Activated CD8-positive, alpha-beta memory T cell treated with anti-CD3 and anti-CD28 coated beads, Interleukin-2, amount 50 U/mL, for 1 hour (primary cell): ENCODE results near the gene EPHA3.

Source experiments
- DNase-seq: peaks from one replicate; pipeline ENCODE4 v3.0.0-alpha.2; 2020; ENCODE audit errors: extremely low read depth

The EPHA3 gene

DNA sequence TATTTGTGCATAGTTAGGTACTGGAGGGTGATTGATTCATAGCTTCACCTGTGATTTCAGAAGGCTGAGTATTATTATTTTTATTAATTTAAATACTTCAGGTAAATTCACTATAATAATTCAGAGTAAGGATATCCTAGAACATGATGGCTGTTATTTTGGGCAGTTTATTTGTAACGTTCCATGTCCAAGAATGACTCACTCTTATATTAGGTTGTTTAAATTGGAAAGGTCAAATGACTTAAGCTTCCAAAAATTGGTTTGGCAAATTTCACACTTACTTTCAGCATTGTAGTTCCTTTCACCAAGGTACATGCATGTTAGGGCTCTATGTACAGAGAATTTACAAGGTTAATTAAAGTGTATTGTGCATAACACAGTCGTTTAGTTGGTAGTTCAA is 120.2 kb downstream of the EPHA3 start:
- no peak for DNase-seq

DNA sequence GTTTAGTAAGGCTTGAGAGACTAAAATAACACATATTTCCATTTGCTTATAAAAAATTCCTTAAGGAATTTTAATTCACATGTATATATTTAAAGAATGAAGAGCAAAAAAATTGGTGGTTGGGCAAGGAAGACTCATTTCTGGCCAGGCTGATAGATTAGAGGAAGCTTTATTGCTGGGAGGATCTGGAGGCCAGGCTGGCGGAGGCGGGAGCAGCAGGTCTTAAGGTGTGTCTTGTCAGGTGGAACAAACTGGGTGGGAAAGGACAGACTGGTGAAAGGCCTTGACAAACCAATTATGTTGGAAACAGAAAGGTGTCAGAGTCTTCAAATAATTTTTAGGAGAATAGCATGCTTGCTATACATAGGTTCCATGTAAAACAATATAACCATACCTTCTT is 124.7 kb downstream of the EPHA3 start:
- DNase-seq: no peak

DNA sequence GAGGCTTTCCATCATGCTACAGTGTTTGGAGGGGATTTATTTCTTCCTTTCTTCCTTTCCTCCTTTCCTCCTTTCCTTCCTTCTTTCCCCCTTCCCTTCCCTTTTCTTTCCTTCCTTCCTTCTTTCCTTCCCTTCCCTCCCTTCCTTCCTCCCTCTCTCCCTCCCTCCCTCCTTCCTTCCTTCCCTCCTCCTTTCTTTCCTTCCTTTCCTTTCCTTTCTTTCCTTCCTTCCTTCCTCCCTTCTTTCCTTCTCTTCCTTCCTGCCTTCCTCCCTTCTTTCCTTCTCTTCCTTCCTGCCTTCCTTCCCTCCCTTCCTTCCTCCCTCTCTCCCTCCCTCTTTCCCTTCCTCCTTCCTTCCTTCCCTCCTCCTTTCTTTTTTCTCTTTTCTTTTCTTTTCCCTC is 127.2 kb downstream of the EPHA3 start:
- no peak for DNase-seq

DNA sequence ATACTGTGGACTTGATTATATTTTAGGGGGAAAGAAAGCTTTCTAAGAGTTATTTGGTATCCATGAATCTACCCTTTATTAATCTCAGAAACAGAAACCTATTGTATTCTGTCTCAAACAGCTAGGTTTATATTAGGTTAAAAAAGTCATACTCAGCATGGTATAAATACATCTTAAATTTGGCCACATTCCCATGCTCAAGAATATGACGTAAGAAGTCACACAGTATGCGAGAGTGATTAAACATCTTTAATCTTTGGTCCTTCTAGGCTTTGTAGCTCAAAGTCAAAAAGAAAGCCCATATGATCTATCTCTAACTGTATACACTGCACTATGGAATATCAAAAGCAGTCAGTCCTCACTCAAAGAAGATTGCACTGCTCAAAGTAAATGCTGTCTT is 131.4 kb downstream of the EPHA3 start:
- DNase-seq: no peak

DNA sequence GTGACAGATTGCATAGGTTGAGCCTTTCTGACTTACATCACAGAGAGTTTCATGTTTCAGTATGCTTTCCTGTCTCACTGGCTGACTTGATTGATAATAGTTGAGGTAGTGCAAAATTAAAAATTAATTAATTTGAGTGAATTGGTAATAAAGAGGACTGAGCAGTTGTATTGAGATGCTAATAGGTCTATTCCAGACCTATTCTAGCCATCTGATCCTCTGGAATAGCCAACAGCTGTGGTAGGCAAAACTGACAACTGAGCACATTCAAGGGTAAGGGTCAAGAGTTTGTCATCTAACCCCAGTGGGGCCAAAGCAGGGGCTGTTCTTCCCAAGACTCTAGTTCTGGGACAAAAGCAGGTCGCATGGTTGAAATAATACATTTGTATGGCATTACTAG is 132.4 kb downstream of the EPHA3 start:
- no peak for DNase-seq

DNA sequence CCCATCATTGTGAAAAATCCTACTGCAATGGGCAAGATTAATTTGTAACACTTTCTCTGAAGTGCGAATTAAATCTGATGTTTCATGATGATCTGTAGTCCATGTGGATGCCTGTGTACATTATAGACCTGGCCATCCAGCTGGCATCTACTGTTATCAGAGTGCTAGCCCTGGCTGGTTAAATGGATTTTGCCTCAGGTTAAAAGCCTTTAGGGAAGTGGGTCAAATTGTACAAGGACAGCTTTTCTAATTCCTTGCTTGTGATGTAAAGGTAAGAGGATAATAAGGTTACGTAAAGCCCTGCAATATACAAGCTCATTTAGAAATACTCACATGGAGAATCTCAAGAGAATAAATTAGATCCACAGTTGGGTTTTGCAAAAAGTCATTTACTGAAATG is 138.2 kb downstream of the EPHA3 start:
- DNase-seq: no peak

DNA sequence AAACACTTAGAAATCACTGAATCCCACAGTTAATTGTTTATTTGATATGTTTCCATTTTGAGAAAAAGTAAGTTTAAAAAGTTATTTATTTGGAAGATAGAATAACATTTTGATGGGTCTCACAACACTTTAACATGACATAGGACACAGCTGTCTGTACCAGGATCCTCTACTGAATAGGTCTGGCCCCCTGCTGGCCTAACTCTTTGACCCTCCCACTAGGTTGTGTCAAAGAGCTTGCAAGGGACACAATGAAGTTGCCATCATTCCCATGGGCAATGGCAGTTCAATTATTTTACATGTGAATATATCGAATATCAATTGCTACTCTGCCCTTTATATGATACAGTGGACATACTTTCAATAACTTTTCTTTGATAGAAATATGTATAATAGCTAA is 138.9 kb downstream of the EPHA3 start:
- no peak for DNase-seq

DNA sequence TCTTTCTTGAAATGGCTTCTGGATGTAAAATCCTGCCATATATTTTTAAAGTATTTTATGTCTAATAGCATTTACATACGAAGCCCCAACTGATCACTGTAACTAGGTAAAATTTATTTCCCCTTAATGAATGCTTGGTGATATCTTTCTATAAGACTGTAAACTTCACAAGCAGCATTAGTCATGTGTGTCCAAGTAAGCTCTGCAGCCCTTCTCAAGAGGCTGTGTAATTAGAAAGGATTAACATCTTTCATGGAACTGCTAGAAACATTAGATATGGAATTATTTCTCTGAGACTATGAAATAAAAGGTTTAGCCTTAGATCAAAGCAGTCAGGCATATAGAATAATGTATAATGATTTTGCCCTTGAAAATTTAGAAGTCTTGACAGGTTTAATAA is 143.3 kb downstream of the EPHA3 start:
- DNase-seq: no peak

DNA sequence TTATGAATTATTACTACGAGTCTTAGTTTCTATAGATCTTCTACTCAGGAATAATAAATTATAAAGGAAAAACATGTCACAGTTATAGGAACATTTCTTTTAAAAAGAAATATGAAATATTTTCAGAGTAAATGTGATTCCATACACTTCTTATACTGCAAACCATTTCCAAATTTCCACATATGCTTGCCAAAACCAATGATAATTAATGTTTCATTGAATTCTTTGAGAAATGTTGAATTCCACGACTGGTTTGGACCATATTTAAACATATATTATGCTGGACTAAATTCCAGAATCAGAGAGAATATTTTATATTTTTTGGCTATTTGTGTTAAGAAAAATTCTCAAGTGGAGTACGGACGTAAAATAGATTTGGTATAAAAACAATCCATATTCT is 144.6 kb downstream of the EPHA3 start:
- no peak for DNase-seq

DNA sequence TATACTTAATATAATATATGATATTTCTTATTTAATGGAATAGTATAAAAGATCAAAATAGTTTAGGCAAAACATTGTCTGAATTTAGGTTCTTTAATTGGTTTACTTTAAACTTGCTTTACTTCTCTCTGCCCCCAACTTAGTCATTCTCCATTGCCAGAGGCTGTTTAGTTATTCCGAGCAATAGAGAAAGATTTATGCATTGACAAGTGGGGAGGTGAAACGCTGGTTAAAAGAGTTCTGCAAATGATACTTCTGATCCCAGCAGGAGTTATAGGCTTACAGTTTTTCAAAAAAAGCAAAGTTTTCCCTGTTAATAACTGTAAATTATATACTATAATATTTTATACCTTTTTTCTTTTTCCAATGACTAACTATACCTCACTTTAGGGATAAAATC is 145.4 kb downstream of the EPHA3 start:
- no peak for DNase-seq

DNA sequence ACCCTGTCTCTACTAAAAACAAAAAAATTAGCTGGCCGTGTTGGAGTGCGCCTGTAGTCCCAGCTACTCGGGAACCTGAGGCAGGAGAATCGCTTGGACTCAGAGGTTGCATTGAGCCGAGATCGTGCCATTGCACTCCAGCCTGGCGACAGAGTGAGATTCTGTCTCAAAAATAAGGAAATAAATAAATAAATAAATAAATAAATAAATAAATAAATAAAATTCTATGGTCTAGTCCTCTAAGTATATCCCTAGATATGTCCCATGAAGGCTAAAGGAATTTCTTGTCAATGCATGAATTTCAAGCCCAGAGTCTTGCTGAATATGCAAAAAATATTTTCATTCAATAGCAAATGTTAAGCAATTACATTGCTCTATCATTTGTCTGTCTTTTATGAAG is 149.0 kb downstream of the EPHA3 start:
- no peak for DNase-seq

DNA sequence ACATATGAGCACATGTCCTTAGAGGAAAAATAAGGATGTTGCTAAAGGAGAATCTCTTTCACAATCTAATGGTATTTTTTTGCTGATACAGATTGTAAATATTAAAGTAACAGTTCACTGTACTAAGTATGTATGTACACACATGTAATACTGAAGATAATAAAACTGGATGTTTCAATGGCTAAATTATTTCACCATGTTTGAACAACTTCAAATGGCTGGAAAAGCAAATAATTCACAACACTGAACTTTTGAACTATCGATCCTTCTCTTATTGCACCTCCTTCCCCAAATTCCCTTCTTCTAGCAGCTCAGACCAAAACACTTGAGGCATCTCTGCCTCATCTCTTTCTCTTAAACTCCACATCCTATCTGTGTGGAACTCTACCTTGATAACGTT is 149.5 kb downstream of the EPHA3 start:
- DNase-seq: no peak

DNA sequence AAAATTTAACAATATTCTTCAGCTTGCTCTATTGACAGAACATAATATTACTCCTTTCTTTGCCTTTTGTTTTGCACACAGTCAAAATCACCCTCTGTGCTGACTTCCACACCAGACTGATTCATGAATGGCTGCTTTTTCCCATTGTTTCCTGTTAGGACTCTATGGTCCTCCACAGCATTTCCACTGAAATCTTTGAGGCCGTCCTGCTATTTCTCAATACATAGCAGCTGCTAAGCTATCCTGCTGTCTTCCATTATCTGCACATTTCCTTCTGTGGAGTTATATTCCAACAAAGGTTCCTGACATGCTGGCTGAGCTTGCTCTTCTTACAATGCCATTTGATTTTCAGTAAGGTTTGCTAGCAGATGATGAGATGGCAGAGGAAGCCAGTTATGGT is 153.3 kb downstream of the EPHA3 start:
- DNase-seq: no peak

DNA sequence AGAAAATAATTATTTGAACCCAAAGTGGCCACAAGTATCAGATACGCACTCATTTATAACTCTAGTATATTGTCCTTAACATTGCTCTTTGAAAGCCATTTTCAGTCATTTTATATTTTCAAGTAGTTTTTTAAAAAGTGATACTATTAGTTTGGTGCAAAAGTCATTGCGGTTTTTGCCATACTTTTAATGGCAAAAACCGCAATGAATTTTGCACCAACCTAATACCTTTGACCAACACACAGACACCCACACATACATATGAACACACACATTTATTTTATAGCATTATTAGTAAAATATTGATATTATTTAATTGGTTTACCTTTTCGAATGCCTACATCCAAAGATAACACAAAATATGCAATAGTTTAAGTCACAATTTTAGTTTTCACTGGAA is 154.3 kb downstream of the EPHA3 start:
- DNase-seq: no peak

DNA sequence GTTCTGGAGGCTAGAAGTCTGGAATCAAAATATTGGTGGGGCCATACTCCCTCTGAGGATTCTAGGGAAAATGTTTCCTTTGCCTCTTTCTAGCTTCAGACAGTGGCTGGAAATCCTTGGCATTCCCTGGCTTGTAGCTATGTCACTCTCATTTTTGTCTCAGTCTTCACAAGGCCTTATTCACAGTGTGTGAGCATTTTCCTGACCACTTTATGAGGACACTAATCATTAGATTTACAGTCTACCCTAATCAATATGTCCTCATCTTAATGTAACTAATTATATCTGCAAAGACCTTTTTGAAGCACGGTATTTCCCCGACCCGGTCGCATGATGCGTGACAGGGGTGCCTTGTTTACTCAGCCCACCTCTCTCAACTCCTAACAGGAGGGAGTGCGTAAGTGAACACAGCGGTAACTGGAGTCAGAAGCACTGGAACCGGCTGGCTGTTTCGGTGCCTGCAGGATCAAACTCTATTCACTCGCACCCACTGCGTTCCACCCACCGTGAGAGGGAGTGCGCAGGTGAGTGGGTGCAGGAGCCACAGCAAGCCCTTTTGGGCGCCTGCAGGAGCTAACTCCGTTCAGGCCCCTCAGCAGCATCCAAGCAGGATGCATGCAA is 155.0 kb downstream of the EPHA3 start:
- DNase-seq: no peak

DNA sequence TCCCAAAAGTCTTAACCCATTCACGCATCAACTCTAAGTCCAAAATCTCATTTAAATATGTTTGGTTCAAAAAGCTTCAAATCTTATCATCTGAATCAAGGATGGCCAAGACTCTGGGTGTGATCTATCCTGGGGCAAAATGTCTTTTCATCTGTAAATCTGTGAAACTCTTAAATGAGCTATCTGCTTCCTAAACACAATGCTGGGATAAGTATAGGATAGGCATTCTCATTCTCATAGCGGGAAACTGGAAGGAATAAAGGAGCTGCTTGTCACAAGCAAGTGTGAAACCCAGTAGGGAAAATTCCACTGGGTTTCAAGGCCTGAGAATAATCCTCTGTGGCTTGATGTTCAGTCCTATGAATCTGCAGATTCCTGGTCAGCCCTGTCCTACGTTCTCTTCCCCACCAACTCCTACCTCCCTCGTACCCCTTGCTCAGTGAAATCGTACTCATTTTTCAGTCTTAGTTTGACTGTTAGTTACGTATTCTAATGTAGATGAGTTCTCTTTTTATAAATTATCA is 156.7 kb downstream of the EPHA3 start:
- DNase-seq: no peak

DNA sequence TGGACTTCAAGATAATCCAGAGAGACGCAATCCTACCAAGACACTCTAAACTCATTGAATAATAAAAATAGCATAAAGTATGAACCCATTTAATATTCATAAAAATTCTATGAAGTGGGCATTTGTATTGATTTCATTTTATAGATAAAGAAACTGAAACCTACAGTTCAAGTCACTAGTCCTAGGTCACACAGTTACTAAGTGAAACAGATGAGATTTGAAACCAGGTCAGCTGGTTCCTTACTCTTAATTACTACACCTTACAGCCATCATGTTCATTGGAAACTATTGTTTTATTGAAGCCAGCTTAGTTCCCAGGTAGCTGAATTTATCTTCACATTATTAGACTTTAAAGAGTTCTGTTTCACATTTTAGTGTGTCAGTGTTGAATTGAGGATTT is 158.7 kb downstream of the EPHA3 start:
- no peak for DNase-seq

DNA sequence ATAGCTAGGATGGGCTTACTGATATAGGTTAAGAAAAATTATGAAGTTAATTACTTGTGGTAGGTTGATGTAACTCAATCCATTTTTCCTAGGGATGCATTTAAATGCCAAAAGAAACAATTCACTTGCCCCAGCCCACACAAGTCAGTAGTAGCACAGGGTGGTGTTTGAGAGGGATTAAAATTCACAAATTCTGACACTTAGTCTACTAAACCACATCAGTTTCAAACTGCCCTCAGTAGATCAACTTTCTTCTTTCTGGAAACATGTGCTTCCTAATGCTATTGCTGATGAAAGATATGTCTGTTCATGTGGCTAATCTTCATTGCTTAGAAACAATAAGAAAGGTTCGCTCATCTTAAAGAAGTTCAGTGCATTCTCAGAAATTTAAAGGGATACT is 160.6 kb downstream of the EPHA3 start:
- DNase-seq: no peak

DNA sequence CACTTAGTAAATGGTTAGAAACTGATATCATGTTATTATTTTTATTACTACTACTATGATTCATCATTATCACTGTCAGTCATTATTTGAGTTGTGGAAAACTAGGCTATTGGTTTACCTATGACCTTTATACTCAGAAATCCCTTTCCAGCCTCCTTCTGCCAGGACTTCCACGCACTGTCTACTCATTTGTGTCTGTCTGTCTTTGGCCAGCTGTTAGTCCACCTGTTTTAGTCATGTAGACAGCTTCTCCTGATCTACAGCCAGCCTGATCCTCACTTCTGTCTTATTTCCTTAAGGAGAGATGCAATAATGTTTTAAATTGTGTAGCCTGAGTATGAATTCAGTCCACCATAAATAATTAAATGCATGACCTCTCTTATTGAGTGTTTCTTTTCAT is 162.8 kb downstream of the EPHA3 start:
- no peak for DNase-seq

DNA sequence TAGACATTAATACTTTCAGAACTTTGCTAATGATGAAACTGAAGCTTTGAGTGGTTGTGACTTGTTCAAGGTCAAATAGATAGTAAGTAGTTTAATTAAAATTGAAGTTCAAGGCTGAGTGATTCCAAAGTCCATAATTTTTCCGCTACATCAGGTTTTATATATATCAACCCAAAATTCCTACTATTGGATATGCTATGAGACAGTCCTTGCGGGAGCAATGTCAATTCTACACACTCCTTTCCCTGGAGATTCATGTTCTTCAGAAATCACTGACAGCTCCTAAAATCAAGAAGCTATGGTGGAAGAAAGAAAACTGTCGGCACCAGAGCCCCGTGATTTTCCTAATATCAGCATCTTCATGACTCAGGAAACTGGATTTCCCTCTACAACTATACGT is 167.6 kb downstream of the EPHA3 start:
- DNase-seq: no peak

DNA sequence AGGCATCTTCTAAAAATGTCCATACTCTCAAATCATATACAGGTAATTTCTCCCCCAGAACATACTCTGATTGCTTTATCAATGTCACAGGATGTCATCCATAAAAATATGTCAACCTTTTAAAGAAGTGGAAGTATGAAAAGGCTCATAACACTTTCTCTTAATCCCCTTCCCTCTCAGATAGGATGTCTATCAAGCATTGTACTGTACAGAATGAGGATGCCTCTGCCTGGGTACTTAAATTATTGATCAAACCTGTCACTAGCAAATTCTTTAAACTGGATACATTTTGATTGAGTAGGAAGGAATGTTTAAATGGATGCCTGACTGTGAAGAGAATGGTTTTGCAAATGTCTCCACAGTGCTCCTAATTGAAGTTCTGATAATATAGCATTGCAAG is 168.7 kb downstream of the EPHA3 start:
- DNase-seq: no peak

DNA sequence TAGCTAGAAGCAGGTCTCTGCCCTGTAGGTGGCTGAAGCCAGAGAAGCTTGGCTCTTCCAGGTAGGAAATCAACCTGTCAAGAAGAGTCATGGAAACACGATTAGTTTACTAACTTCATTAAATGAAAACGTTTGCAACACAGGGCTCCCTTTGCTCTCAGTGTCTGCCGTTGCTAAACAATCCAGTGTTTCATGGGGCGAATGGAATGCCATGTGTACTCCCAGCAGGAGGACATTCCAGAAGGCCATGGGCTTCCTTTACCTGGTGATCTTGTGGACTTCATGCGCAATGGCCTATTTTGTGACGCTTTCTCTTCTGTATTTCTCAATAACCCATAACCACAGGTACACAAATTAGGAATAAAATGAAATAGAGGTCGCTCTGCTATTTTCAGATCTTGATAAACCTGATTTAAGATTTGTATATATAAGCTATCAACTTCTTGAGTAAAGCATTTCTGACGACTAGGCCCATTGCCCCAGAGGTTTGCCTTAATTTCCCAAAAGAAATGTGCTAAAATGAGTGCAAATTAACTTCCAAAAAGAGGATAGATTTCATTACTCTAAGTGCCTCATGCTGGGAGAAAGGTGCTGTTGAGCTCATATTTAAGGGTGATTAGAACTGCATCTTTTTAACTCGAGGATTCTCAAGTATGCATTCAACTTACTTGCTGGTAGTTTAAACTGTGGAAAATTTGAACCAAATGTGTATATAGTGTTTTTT is 171.0 kb downstream of the EPHA3 start:
- DNase-seq: no peak

DNA sequence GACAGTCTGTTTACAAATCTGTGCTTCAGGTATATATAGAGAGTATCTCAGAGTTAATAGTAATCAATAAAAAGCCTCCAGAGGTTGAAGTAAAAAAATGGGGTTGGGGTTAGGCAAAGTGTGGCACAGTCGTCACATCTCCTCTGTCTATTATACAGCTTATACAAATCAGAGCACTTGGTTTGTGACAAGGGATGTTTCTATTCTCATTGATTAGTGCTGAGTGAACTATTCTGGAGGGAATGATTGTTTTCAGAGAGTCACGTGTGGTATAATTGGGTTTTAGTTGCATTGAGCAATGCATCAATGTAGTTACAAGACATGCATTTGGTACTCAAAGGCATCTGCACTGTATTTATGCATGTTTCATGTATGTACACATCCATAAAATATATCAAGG is 172.9 kb downstream of the EPHA3 start:
- no peak for DNase-seq
